Amniotic epithelial cell (primary cell): ENCODE results near the gene ADK.

Experiments
- DNase-seq: peaks from one replicate; pipeline ENCODE4 v3.0.0-alpha.2; 2010; ENCODE audit warnings: low read depth

Gene ADK

DNA sequence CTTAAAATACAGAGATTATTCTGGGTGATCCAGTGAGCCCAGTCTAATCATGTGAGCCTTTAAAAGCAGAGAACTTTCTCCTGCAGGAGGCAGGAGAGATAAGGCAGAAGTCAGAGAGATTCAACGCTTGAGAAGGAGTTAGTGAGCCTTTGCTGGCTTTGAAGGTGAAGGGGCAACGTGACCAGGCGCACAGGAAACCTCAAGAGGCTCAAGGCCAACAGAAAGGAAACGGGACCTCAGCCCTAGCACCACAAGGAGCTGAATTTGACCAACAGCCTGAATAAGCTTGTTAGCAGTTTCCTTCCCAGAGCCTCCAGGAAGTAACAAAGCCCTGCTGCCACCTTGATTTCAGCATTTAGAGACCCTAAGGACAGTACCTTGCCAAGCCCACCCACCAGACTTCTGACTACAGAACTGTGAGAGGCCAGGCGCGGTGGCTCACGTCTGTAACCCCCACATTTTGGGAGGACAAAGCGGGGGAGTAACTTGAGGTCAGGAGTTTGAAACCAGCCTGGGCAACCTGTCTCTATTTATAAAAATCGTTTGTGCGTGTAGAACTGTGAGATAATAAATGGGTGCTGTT lies 588.1 kb downstream of the ADK start:
- DNase-seq, result peak; percentile 21

DNA sequence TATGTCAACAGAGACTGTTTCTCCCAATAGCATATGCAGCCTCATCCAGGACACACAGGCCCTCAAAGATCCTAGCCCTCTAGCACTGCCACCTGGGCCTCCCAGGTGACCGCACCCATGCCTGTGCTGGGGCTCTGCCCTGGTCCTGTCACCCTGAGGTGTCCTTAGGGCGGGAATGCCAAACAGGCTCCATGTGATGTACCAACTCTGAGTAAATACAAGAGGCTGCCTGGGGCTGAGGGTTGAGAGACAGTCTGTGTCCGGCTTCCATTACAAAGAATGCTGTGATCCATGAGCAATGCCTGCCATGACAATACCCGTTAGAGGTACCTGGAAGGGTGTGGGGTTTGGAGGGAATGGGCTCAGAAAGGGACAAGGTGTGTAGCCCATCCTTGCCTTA lies 592.4 kb downstream of the ADK start:
- DNase-seq, result no peak

DNA sequence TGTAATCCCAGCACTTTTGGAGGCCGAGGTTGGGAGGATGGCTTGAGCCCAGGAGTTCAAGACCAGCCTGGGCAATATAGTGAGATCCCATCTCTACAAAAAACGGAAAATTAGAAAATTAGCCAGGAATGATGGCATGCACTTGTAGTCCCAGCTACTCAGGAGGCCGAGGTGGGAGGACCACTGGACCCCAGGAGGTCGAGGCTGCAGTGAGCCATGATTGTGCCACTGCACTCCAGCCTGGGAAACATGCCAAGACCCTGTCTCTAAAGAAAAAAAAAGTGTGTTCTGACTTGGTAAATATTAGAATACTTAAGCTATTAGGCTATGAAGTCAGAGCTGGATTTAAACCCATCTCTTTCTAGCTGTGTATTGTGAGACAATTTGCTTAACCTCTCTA lies 594.4 kb downstream of the ADK start:
- DNase-seq, result no peak

DNA sequence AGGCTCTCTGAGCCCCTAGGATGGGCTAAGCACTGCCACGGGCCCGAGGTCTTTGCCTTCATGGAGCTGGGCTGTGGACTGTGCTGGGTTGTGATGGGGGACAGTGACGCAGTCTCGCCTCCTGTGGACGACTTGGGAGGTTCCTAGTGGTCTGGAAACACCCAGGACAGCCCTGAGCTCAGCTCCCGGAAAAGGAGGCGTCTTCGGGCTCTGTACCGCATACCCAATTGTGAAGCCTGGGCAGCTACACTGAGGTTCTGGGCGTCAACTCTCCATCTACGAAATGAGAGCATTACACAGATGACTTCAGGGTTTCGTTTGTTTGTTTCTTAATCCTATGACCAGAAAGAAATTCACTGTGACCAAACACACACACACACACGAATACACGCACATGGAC lies 595.8 kb downstream of the ADK start:
- DNase-seq, result no peak

DNA sequence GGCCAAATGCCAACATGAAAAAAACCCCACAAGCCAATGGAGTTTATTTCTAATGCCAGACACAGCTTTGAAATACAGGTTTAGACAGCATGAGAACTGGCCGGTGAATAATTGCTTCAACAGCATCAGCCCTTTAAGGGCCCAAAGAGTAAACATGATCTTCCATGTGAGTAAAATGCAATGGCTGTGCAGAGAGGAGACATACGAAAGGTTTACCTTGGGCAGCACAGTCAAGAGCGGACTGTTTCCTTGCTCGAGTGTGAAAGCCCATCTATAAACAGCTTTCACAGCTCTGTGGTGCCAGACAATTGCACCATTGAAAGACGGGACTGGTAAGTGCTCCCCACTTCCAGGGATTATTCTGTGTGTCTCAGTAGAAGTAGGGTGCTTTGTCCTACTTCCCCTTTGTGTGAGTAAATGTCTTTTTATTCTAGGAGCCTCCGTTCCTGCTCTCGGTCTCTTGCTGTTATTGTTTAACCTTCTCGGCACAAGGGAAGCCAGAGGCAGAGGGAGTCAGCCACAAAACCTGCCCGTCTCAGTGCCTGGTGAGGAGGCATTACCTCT lies 597.5 kb downstream of the ADK start:
- DNase-seq, result no peak

- no peak for DNase-seq
These were observed 599.8 kb downstream of the ADK start for GRCh38 chr10:74750848-74751274.

GRCh38 chr10:74752371-74753040 lies 601.5 kb downstream of the ADK start:
- DNase-seq, result no peak

DNA sequence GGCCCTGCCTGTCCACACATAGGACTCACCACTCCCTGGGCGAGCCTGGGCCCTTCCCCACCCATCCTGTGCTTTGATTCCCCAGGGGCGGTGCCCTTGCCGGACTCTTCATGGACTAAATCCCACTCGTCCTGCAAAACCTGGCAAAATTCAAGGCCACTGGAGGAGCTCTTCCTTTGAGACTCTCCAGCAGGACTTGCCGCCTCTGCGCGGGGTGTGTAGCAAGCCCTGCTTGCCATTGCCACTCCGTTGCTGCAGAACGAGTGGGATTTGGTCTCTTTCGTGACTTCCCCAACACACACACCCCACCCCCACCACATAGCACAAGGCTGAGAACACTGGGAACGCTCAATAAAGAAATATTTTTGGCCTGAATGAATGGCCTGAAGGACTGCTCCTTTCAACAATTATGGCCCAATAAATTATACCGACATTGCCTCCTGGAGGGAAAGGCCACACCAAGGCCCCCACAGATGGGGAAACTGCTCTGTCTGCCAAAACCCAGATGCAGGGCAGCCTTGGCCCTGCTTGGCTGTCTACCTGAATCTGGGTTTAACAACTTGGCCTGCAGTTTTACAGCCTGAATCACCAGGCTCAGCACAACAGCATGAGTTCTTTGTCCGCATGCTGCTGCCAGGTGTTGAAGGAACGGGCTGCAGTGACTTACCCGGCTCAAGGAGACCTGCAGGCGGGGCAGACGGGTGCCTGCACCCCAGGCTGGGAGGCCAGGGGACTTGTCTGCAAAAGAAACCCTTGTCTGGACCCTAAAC lies 602.6 kb downstream of the ADK start:
- DNase-seq, result peak; percentile 4

DNA sequence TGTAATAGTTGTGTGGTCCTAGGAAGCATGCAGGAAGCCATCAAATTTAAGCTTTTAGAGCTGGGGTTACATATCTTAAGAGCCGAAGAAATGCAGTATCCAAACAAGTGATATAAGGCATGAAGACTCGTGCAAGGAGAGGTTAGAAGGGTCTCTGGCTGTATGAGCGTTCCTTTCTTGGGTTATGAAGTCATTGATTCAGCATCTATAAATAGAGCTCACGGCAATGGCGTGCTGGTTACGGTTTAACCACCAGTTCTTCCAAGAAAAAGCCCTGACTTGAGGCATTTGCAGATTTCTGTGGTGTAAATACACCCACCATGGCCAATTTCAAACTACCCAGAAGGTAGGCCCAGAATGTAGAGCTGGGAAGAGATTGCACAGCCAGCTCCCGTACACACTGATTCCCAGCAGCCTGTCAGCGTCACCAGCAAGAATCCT lies 603.4 kb downstream of the ADK start:
- no peak for DNase-seq

DNA sequence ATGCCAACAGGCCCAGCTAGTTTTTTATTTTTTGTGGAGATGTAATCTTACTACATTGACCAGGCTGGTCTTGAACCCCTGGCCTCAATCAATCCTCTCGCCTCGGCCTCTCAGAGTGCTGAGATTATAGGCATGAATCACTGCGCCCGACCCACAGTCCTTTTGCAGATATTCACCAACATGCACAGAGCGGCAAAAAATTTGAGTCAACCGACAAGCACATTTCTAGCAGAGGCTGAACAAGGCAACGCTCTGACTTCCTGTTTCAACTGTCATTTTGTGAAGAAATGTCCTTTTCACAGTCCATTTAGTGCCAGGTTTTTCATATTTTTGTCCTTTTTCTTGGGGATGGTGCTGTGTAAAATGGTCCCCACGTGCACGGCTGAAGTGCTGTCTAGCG lies 604.3 kb downstream of the ADK start:
- DNase-seq, result no peak
